Spleen (tissue), 7 donors: ENCODE measurements around the gene NOP14.

Source experiments
- CTCF ChIP-seq, 11 experiments: fragments of 200-600 bp in 7 of 11; fragments of 450-650 bp in 4 of 11; sonication (generic) in 4 of 11; IDR thresholded peaks in 8 of 11; conservative IDR thresholded peaks in 3 of 11; 1 replicate in 7 of 11; 2 replicates in 4 of 11; pipeline versions ENCODE4 v1.4.0 to v1.8.0; 2016 to 2021; ENCODE audit warnings: antibody characterized with exemption in 11 of 11, inconsistent platforms in 4 of 11, mild to moderate bottlenecking in 1 of 11
- POLR2A ChIP-seq, 3 donors: fragments of 450-650 bp; IDR thresholded peaks; one replicate each; pipeline ENCODE4 v1.5.1; 2017; ENCODE audit warnings: antibody characterized with exemption in 3 of 3, mild to moderate bottlenecking in 1 of 3
- POLR2AphosphoS5 ChIP-seq, 3 donors: sonication (generic); formaldehyde crosslinking; IDR thresholded peaks; one replicate each; pipeline ENCODE4 v1.5.1; 2017; ENCODE audit warnings: antibody characterized with exemption in 3 of 3
- donor health status: DM: no; HTN: no; CAD: no; lungs with moderate emphysema.
- donor health status: DM: no; HTN: no; CAD: no.
- donor health status: DM: no; HTN: no; CAD: no.

GRCh38 chr4:2944091-2944482 lies 19.1 kb downstream of the NOP14 start:
- TF ChIP-seq CTCF (IDR thresholded peaks at IDR 0.05 in 8 of 11, conservative IDR thresholded peaks at IDR 0.05 in 3 of 11), result no peak
- TF ChIP-seq POLR2A (IDR thresholded peaks at IDR 0.05), result no peak
- TF ChIP-seq POLR2AphosphoS5 (IDR thresholded peaks at IDR 0.05), result no peak
